Fibroblast of skin of scalp (primary cell): ENCODE data around the gene LRIT1.

ENCODE experiments used
- DNase-seq: peaks from one replicate; pipeline ENCODE4 v3.0.0-alpha.2; 2013

The LRIT1 gene

DNA sequence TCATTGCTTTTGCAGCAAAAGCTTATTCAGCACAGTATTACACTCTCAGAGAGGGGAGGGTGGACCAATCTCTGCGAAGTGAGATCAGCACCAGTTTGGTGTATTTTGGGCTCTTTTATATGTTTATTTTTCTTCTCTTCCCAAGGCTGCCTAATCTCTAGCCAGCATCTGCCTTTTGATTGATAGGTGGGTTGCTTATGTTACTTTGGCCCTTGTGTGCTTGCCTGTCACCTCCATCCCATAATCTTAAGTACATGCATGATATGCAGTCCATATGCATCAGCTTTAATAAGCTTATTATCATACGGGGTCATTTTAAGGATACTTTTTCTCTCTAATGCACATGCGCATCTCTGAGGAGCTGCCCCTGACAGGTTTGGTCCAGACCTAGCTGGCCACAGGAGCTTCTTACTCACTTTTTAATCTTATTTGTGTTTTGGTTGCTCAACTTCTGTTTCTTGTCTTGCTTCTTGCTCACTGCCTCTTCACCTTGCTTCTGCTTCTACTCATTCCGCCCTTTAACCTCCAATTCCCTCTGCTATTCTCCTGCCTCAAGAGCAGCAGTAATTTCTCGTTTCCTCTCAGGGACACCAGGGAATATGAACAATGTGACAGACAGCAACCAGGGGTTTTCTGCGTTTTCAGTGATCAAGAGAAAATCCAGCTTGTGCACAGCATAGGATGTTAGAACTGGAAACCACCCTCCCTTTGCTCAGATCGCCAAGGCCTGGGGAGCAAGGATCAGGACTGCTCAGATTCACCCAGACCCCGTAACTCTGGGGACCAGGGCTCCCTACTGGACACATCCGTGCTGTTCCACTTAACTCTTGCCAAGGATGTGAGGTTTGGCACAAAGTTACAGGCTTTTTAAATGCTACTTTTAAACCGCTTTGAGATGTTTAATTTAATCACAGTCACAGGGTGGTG, 13.5 kb upstream of the LRIT1 start:
- no peak for DNase-seq

DNA sequence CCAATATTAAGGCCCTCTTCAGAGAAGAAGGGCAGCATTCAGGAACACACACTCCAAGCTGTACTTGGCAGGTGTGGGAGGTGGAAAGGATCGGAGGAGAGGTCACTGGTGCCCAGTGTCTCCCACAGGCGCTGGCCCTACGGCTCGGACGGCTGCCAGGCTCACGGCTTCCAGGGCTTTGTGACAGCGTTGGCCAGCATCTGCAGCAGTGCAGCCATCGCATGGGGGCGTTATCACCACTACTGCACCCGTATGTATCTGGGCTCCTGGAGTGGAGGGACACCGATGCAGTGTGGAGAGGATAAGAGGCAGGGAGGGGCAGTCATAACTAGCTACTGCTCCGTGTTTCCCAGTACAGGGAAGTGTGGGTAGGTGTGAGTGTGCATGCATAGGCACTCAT, 7.4 kb upstream of the LRIT1 start:
- DNase-seq = no peak

DNA sequence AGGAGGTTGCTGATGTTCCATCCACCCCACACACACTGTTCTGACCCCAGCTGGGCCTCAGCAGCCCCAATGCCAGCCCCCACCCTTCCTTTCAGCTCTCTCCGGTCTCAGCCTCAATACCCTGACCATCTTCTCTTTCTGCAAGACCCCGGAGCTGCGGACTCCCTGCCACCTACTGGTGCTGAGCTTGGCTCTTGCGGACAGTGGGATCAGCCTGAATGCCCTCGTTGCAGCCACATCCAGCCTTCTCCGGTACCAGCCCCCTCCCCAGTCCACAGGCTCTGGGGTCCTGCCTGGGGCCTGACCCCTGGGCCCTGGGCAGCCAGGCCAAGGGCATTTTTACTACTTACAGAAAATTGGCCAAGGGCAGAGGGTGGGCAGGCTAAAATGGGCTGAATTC, 6.2 kb upstream of the LRIT1 start:
- DNase-seq = no peak

DNA sequence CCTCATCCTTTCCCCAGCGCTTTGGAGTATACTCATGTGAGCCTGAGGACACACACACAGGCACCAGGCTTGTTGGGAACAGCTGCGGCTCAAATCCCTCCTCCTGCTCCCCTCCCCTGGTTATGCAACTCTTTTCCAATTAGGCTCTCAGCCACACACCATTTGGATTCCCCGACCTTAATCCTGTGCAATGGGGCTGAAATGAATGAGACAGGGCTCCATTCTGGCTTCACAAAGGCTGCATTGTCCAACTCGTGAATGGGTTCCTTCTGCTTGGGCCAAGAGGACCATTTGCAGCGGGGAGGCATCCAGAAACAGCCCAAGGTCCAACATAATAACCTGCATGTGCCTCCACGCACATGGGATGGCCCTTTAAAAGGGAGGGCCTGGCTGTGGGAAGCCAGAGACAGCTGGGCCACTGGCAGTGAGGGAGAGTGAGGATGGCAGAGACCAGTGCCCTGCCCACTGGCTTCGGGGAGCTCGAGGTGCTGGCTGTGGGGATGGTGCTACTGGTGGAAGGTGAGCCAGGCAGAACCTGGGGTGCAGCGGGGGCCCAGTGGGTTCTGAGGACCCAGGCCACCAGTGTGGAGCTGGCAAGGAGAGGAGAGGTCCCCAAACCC, 3.4 kb upstream of the LRIT1 start, which contains the start of gene RGR:
Gene RGR (plus strand): TSS at position 403 of the 620 bp plus-strand sequence. CDS start 38 bp downstream, at position 441.
- no peak for DNase-seq

DNA sequence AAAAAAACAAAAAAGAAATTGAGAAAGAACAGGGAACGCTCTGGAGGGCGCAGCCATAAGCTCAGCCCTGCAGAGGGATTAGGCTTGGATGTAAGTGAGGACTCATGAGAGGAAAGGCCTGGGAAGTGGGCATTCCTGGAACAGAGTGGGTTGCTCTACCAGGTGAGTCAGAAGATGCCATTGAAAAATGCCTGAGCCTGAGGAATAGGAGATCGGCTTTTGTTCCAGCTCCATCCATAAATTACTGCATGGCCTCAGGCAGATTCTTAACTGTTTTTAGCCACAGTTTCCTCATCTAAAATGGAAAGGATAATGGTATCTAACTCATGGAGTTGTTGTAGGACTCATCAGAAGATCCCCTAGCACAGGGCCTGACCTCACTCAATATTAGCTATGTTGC, 2.4 kb upstream of the LRIT1 start:
- no peak for DNase-seq

DNA sequence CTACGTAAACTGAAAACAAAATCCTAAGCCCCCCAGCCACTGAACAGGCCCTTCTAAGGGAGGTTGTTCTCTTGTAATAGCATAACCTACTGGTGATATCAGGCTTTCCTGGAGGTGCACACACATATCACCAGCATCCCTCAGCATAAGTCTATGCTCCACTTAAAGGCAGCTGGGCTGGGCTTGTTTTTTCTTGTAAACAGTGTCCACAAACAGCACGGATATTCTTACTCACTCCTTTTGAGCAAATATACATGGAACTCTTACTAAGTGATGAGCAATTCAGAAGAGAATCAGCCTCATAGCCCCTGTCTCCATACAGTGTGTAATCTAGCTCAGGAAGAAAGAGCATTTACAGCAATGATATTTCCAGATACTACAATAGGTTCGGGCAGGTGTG, 2.4 kb downstream of the LRIT1 start:
- no peak for DNase-seq

DNA sequence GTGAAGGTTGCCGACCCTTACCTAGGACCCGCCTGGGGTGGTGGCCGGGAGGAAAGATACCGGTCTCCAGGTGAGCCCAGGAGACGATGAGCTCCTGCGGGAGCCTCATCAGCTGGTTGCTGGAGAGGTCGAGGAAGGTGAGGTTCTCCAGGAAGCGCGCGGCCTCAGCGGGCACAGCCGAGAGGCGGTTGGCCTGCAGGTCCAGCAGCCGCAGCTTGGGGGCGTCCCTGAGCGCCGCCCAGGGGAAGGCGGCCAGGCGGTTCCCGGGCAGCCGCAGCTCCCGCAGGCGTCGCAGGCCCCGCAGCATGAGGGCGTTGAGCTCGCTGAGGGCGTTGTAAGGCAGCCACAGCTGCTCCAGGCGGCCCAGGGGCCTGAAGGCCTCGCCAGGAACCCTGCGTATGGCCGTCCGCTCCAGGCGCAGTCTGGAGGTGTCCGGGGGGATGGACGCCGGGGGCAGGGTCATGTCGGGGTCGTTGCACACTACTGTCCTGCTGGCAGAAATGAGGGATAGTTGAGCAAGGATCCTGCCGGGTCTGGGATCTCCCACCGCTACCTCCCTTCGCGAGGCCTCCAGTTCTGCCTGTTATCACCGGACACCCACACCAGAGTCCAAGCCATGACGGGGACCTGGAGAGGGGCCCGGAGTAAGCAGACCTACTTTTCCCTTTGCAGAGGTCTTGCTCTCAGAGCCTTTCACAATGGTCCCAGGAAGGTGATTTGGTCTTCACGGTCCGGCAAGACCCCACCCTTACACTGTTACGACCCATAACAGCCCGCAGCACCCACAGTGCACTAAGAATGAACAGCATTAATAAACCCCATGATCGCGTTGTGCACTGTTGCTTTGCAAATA, 3.9 kb downstream of the LRIT1 start:
- DNase-seq = no peak

DNA sequence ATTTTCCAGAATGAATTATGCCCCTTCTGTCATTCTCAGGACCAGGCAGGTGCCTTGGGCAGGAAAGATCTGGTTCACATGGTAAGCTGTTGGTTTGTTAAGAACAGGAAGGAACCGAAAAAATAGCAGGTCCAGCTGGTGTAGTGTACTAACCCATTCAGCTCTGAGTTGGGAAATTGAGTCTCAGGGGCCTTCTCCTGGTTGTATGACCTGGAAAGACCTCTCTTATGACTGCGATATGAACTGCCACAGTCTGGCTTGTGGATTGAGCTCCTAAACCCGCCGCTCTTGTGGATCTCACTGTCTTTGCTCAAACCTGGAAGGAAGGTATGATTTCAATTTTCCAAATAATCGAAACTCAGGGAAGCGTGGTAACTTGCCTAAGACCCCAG, 4.5 kb downstream of the LRIT1 start:
- no peak for DNase-seq

DNA sequence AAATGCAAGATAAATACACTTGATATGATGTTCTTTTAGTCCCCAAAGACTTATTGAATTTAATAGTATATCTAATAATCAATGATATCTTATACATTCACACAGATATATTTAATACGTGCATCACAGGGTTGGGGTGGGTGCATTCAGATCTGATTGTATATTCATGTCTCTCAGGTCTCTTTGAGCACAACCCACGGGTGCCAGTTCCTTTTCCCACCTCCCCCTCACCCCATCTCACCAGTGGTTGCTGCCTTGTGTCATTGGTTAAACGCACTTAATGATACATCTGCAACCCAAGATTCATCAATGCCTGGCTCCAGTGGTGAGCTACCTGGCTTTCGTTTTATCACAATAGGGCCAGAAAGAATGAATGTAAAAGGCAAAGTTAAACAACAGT, 6.2 kb downstream of the LRIT1 start:
- no peak for DNase-seq

DNA sequence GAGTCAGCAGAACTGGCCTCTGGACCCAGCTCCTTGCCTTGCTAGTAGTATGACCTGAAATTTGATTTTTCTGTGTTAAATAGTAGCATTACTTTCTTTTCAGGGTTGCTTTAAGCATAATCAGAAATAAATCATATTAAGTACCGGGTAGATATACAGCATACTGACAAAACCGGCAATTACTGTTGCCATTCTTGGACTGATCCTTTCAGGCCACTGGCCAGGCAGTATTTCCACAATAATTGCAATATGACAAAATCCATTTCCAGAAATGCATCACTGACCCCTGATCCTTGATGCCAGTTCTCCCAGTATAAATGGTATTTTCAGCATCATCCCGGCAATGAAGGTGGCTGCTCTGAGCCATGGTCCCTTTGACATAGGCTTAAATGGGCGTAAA, 6.9 kb downstream of the LRIT1 start:
- DNase-seq = no peak

DNA sequence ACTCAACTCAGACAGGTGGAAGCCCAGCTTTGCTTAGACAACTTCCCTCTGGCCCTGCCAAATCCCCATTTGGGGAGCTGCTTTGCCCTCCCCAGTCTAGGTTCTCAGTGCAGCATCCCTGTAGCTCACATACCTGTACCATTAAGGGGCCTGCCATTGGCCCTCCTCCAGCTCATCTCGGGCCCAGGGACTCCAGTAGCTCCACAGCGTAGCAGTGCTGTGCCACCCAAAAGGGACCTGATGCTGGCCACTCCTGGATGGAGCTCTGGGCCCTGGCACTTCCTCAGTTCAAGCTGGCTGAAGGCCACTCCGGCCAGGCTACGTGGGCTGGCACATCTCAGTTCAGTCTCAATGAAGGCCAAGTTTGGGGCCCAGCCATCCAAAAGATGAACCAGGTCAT, 7.4 kb downstream of the LRIT1 start:
- no peak for DNase-seq

DNA sequence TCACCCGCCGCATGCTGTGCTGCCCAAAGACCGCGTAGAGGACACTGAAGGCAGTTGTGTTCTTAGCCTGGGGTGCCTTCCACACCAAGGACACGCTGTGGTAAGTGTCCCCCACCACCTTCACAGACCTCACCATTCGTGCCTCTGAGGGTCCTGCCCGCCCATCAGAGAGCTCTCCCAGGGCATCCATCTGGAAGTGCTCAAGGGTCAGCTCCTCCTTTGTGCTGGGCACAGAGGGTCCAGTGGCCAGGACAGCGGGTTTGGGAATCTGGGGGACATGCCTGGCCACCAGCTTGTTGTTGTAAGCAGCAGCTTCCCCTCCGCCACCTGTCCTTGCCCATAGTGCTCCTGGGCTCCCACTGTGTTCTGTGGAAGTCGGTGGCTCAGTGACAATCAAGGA, 9.0 kb downstream of the LRIT1 start:
- no peak for DNase-seq

DNA sequence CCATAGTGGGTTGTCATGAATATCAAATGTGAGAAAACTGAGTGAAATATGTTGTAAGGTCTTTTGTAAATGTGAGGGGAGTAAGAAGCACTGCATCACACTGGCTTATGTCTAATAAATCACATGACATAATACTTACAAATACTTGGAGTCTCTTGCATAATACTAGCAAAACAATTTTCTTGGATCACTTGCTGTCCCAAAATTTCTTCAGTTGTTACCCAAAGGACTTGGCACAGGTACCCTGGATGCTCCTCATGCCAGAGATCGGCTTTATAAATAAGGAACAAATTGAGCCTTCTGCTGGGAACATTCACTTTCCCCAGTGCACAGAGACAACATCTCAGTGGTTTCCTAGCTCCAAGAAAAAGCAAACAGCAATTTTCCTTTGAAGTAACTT, 11.0 kb downstream of the LRIT1 start:
- no peak for DNase-seq

DNA sequence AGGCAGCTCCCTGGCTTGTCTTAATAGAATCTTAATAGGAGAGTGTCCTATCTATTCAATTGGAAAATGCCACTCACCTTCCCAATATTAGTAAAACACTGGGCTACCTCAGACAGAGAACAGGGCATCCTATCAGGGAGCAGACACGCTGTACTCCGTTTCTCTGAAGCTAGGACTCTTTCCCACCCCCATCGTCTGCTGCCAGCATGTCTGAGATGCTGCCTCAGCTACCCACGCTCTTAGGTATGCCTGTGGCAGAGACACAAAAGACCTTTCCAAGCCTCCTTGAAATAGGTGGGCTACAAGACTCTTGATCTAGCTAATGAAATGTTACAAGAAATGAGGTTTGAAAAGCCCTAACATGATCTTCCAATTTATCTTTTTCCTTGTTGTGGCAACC, 13.5 kb downstream of the LRIT1 start:
- no peak for DNase-seq

DNA sequence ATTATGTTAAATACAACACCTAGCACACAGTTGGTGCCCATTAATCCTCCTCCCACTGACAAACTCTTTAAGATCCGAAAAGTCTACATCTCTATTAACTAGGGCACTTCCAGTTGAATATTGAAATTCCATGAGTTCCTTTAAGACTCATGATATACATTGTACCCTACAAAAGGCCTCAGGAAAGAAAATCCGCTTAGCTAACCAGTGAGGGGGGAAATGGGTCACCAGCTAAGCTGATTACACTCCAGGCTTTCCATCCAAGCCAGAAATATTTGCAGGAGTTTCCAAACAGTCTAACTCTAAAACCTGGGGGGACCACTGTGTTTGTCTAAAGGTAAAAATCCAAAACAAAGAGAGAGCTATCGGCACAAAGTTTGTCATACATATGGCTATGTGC, 14.7 kb downstream of the LRIT1 start:
- DNase-seq = no peak

DNA sequence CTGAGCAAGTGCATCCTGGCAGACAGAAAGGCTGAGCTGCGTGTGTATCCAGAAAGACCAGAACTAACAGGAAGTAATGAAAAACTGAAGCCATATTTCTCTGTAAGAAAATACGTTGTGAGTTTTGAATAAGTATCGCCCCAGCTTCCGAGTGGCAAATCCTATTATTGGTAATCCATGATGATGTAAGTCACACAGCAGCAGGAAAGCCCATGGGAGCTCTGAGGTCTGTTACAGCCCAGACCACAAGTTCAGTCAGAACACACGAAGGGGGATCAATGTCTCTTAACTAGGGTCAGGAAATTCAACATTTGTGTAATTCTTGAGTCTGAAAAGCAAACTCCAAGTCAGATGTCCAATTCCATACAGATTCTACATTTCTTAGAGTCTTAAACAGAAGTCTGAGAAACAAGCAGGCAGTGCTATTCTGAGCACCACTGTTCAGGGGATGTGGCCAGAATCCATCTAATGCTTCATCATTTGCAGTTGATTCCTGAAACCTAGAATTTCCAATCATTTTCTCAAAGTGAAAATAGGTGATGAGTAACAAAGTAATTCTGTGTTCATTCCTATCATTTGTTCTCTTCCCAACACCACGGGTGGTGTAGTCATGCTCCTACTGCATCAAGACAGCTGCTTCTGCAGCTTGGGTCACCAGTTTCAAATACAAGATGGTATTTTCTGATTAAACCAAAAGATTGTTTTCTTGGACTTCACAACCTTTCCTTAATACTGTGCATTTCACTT, 15.7 kb downstream of the LRIT1 start, which contains the start of gene LRIT2:
Gene LRIT2 (minus strand): TSS at position 118 of the 747 bp plus-strand sequence. CDS start 24 bp downstream, at position 94.
- no peak for DNase-seq

DNA sequence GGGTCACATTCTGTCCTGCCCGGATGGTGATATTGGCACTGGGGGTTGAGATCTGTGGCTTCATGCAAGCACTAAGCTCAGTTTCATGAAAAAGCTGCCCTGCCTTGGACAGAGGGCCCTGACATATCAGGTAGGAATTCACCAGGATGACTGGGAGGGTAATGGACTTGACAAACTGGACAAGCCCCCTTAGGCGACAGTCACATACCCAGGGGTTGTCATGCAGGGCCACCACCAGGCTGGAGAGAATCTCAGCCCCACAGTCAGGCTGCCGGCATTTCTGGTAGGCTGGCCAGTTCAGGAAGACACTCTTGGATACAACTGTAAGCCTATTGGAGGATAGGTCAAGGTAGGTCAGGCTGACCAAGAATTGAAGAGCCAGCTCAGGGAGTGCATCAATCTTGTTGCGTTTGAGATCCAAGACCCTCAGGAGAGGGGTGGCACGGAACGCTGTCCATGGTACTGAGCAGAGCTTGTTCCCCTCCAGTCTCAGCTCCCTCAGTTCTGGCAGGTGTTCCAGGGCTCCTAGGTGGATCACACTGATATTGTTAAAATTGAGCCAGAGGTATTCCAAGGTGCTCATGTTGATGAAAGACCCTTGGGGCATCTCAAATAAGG, 16.8 kb downstream of the LRIT1 start:
- no peak for DNase-seq

DNA sequence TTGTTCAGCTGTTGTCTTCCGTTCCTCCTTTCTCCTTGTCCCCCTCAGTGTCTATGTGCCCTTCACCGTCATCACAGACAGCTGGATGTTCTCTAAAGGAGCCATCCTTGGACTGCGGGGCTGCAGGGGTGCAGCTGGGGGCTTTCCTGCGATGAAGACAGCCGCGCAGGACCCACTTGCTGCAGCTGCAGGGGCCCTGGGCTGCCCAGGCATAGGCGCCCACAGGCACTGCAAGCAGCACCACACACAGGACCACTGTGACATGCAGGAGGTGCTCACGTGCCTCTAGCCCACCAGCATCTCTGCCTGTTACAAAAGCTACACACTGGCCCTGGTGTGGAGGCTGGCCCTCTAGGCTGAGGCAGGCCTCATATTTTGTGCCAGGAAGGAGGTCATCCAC, 19.4 kb downstream of the LRIT1 start:
- no peak for DNase-seq

DNA sequence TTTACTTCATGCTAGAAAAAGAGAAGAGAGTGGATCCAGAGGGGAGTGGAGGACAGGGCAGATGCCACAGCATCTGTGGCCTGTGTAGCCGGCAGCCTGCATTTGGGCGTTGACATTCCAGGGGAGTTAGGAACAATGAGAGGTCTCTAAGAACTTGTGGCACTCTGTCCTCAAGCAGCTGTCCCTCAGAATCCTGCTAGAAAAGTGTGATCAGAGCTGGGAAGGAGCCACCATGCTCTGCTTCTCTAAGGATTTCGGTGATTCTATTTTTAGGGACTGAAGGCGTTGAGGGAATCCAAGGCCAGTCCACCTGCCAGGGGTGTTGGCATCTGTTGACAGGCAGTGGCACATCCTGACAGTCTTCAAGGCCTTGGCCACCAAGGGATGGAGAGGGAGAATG, 23.6 kb downstream of the LRIT1 start:
- DNase-seq = no peak

DNA sequence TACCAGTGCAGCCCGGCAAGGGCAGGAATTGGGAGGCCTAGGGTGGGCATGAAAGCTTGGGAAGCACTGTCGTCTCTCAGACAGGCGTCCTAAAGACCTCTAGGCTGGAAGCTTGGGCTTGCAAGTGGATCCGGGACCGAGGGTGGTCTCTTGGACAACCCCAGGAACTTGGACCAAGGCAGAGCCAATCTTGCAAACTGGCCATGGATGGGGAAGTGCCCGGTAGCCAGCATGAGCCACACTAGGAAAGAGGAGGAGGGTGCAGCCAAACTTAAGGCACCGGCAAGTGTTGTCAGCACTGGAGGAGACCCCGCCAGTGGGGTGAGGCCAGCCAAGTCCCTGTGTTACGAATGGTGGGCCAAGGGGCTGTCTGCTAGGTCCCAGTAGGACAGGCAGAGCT, 24.5 kb downstream of the LRIT1 start:
- DNase-seq = no peak

DNA sequence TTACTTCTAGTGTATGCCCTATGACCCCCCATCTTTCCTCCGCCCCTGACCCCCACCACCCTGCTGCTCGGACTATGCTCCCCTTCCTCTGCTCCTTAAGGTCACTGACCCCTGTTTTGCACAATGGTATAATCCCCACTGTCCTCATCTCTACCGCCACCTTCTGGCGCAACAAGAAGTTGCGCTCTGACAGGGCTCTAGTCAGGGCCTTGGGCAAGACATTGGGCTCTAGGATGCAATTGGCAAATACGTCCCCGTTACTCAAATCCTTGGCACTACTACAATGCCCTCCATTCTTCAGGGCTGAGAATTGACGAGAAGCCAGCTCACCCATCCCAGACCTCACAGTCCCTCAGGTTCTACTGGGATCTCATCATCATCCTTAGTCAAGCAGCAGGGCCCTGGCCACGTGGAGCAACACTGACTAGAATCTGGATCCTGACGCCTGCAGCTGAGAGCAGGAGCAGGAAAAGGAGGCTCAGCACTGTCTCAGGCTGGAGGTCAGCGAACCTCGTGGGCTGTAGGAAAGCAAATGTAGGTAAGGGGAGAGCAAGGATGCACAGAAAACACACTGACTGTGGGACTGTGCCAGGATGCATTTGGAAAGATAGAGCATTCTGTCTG, 26.6 kb downstream of the LRIT1 start:
- DNase-seq = no peak
